Neuronal stem cell (in vitro differentiated cells): ENCODE data around the gene CHCHD3.

Experiments
- DNase-seq: peaks from one replicate; pipeline ENCODE4 v3.0.0-alpha.2; 2013; ENCODE audit warnings: low spot score
- H2AFZ ChIP-seq: one replicate; pipeline ENCODE4 v1.6.1; 2013; ENCODE audit warnings: mild to moderate bottlenecking, low read length, inconsistent platforms
- H2AK5ac ChIP-seq: 2 replicates; pipeline ENCODE4 v1.6.1; 2013; ENCODE audit warnings: low read depth, mild to moderate bottlenecking, inconsistent platforms, low read length, moderate library complexity, mixed read lengths
- H2BK120ac ChIP-seq: 2 replicates; pipeline ENCODE4 v1.6.1; 2013; ENCODE audit warnings: low read depth, mild to moderate bottlenecking, inconsistent platforms, low read length, moderate library complexity, mixed read lengths
- H2BK12ac ChIP-seq: one replicate; pipeline ENCODE4 v1.6.1; 2013; ENCODE audit warnings: low read length, inconsistent platforms
- H2BK15ac ChIP-seq: 2 replicates; pipeline ENCODE4 v1.6.1; 2013; ENCODE audit warnings: mild to moderate bottlenecking, low read length, inconsistent platforms, mixed read lengths
- H2BK5ac ChIP-seq: one replicate; pipeline ENCODE4 v1.6.1; 2013; ENCODE audit warnings: inconsistent platforms, mild to moderate bottlenecking, low read length, moderate library complexity
- H3K14ac ChIP-seq: one replicate; pipeline ENCODE4 v1.6.1; 2013; ENCODE audit warnings: low read length, inconsistent platforms
- H3K18ac ChIP-seq: 2 replicates; pipeline ENCODE4 v1.6.1; 2013; ENCODE audit warnings: low read length, inconsistent platforms
- H3K23ac ChIP-seq: 2 replicates; pipeline ENCODE4 v1.6.1; 2013; ENCODE audit warnings: low read depth, mild to moderate bottlenecking, mixed read lengths, low read length, inconsistent platforms; ENCODE audit not compliant: poor library complexity
- H3K27ac ChIP-seq: replicated peaks from 3 replicates; pipeline ENCODE4 v1.5.1; 2013; ENCODE audit warnings: low read length, inconsistent platforms
- H3K27me3 ChIP-seq, 3 experiments: 2 replicates each; pipeline ENCODE4 v1.6.1; 2013; ENCODE audit warnings: low read length in 3 of 3, mild to moderate bottlenecking in 2 of 3, inconsistent platforms in 1 of 3, low read depth in 1 of 3, mixed read lengths in 1 of 3, moderate library complexity in 1 of 3; ENCODE audit not compliant: control insufficient read depth in 3 of 3, insufficient read depth in 3 of 3
- H3K36me3 ChIP-seq, 2 donors: replicated peaks in 1 of 2; 2 replicates each; pipeline ENCODE4 v1.6.1; 2013; ENCODE audit warnings: low read length in 2 of 2; ENCODE audit not compliant: control insufficient read depth in 2 of 2, insufficient read depth in 2 of 2
- H3K4ac ChIP-seq: 2 replicates; pipeline ENCODE4 v1.6.1; 2013; ENCODE audit warnings: inconsistent platforms, mild to moderate bottlenecking, low read length, moderate library complexity
- H3K4me1 ChIP-seq, 2 donors: 1 replicate in 1 of 2; 2 replicates in 1 of 2; pipeline ENCODE4 v1.6.1; 2013; ENCODE audit warnings: low read length in 2 of 2, low read depth in 1 of 2; ENCODE audit not compliant: control insufficient read depth in 2 of 2, insufficient read depth in 1 of 2
- H3K4me2 ChIP-seq: one replicate; pipeline ENCODE4 v1.6.1; 2013; ENCODE audit warnings: mild to moderate bottlenecking, low read length, inconsistent platforms; ENCODE audit not compliant: insufficient read depth, poor library complexity, severe bottlenecking
- H3K4me3 ChIP-seq, 2 donors: 2 replicates each; pipeline ENCODE4 v1.5.1; 2013; ENCODE audit warnings: low read length in 2 of 2, mild to moderate bottlenecking in 2 of 2, inconsistent platforms in 1 of 2, moderate library complexity in 1 of 2
- H3K79me1 ChIP-seq: one replicate; pipeline ENCODE4 v1.6.1; 2013; ENCODE audit warnings: low read depth, mild to moderate bottlenecking, inconsistent platforms, low read length, moderate library complexity
- H3K9ac ChIP-seq: one replicate; pipeline ENCODE4 v1.6.1; 2013; ENCODE audit warnings: mild to moderate bottlenecking, low read depth, low read length, inconsistent platforms; ENCODE audit not compliant: poor library complexity
- H3K9me3 ChIP-seq, 2 donors: replicated peaks in 1 of 2; 2 replicates each; pipeline versions ENCODE3 to v1.6.1; 2013; ENCODE audit warnings: low read length in 2 of 2, mild to moderate bottlenecking in 2 of 2, inconsistent platforms in 1 of 2, low read depth in 1 of 2, mixed read lengths in 1 of 2, moderate library complexity in 1 of 2; ENCODE audit not compliant: control insufficient read depth in 2 of 2, insufficient read depth in 1 of 2
- H4K8ac ChIP-seq: one replicate; pipeline ENCODE4 v1.6.1; 2013; ENCODE audit warnings: low read depth, mild to moderate bottlenecking, inconsistent platforms, low read length, moderate library complexity
- H4K91ac ChIP-seq: one replicate; pipeline ENCODE4 v1.6.1; 2013; ENCODE audit warnings: low read length, low read depth, mild to moderate bottlenecking, inconsistent platforms; ENCODE audit not compliant: poor library complexity
- WGBS, 2 donors: extraction: QIAGEN DNeasy Blood & Tissue Kit; methylation state at CpG; one replicate each; pipeline ENCODE4 v1.1.7; 2013; ENCODE audit warnings: missing lambda C conversion rate in 2 of 2, mixed read lengths in 1 of 2; ENCODE audit not compliant: insufficient read length in 2 of 2, insufficient replicate concordance in 1 of 2; ENCODE audit errors: extremely low coverage in 2 of 2; 5-methylcytosine and 5-hydroxymethylcytosine counted together

Gene CHCHD3

GRCh38 chr7:132783824-132784223 lies 298.1 kb downstream of the CHCHD3 start:
- no peak overlapping the region for H3K27ac ChIP-seq
- no peak overlapping the region for H2AFZ ChIP-seq
- H2AK5ac ChIP-seq, result no peak overlapping the region
- no peak overlapping the region for H3K4ac ChIP-seq
- H3K23ac ChIP-seq, result no peak overlapping the region
- no peak overlapping the region for H3K4me3 ChIP-seq
- WGBS, 2 donors, result no CpG with 5 or more reads among the region's 8 CpGs
- H3K4me1 ChIP-seq, result peaks cover 2% of the 10 kb centered on the region in 2 donors
- no peak overlapping the region for H3K4me2 ChIP-seq
- H4K91ac ChIP-seq, result no peak overlapping the region
- H3K9me3 ChIP-seq, result peaks cover 2 to 10% of the 10 kb centered on the region in 2 donors
- H3K27me3 ChIP-seq, result no peaks in the 10 kb centered on the region
- no peak for DNase-seq
- H2BK12ac ChIP-seq, result no peak overlapping the region
- no peak overlapping the region for H3K9ac ChIP-seq
- no peak overlapping the region for H4K8ac ChIP-seq
- H2BK15ac ChIP-seq, result no peak overlapping the region
- no peak overlapping the region for H3K14ac ChIP-seq
- H2BK5ac ChIP-seq, result no peak overlapping the region
- no peak overlapping the region for H2BK120ac ChIP-seq
- H3K18ac ChIP-seq, result no peak overlapping the region
- no peaks in the 10 kb centered on the region for H3K79me1 ChIP-seq
- peaks cover 0 to 34% of the 10 kb centered on the region in 2 donors for H3K36me3 ChIP-seq

- Histone ChIP-seq H3K79me1 (no peaks in the 10 kb centered on the region), H3K23ac (no peak overlapping the region), H3K9ac (no peak overlapping the region), H2AFZ (no peak overlapping the region), H2BK12ac (no peak overlapping the region), H3K36me3 (peaks cover 0 to 34% of the 10 kb centered on the region in 2 donors), H3K4ac (no peak overlapping the region), H3K4me2 (no peak overlapping the region), H2BK5ac (no peak overlapping the region), H3K27me3 (no peaks in the 10 kb centered on the region), H3K27ac (no peak overlapping the region), H3K4me3 (no peak overlapping the region), H3K18ac (no peak overlapping the region), H3K9me3 (peaks cover 2 to 3% of the 10 kb centered on the region in 2 donors), H4K8ac (no peak overlapping the region), H2AK5ac (no peak overlapping the region), H3K4me1 (peaks cover 2% of the 10 kb centered on the region in 2 donors), H4K91ac (no peak overlapping the region), H2BK120ac (no peak overlapping the region), H3K14ac (no peak overlapping the region), H2BK15ac (no peak overlapping the region)
- DNase-seq, result no peak
- no CpG with 5 or more reads among the region's 11 CpGs for whole genome bisulfite sequencing, 2 donors
Measured at GRCh38 chr7:132782777-132783640, 298.9 kb downstream of the CHCHD3 start.

GRCh38 chr7:132780822-132781221 lies 301.1 kb downstream of the CHCHD3 start:
- H2BK12ac ChIP-seq, result no peak overlapping the region
- no peak overlapping the region for H2BK15ac ChIP-seq
- no peak overlapping the region for H3K4me2 ChIP-seq
- H3K4me3 ChIP-seq, result no peak overlapping the region
- peaks cover 0 to 29% of the 10 kb centered on the region in 2 donors for H3K36me3 ChIP-seq
- H2BK120ac ChIP-seq, result no peak overlapping the region
- no peak overlapping the region for H3K18ac ChIP-seq
- no peak for DNase-seq
- H4K8ac ChIP-seq, result no peak overlapping the region
- H3K9ac ChIP-seq, result no peak overlapping the region
- H3K23ac ChIP-seq, result no peak overlapping the region
- no peaks in the 10 kb centered on the region for H3K9me3 ChIP-seq
- H3K27ac ChIP-seq, result no peak overlapping the region
- H3K4me1 ChIP-seq, result peaks cover 2% of the 10 kb centered on the region in 2 donors
- no peak overlapping the region for H2AFZ ChIP-seq
- H3K79me1 ChIP-seq, result no peaks in the 10 kb centered on the region
- H2AK5ac ChIP-seq, result no peak overlapping the region
- H4K91ac ChIP-seq, result no peak overlapping the region
- no peaks in the 10 kb centered on the region for H3K27me3 ChIP-seq
- H3K4ac ChIP-seq, result no peak overlapping the region
- whole genome bisulfite sequencing, 2 donors, result no CpG with 5 or more reads among the region's 4 CpGs
- no peak overlapping the region for H2BK5ac ChIP-seq
- H3K14ac ChIP-seq, result no peak overlapping the region

- no peak for DNase-seq
- Histone ChIP-seq H3K18ac (no peak overlapping the region), H3K27me3 (no peaks in the 10 kb centered on the region), H4K8ac (no peak overlapping the region), H3K4me2 (no peak overlapping the region), H2BK120ac (no peak overlapping the region), H4K91ac (no peak overlapping the region), H3K27ac (no peak overlapping the region), H2AFZ (no peak overlapping the region), H3K23ac (no peak overlapping the region), H2BK12ac (no peak overlapping the region), H3K4me3 (no peak overlapping the region), H2AK5ac (no peak overlapping the region), H3K4me1 (peaks cover 2% of the 10 kb centered on the region in 2 donors), H3K79me1 (no peaks in the 10 kb centered on the region), H3K9ac (no peak overlapping the region), H2BK15ac (no peak overlapping the region), H3K36me3 (peaks cover 0 to 14% of the 10 kb centered on the region in 2 donors), H3K4ac (no peak overlapping the region), H2BK5ac (no peak overlapping the region), H3K14ac (no peak overlapping the region), H3K9me3 (no peaks in the 10 kb centered on the region)
- WGBS, 2 donors, result no CpG with 5 or more reads among the region's 2 CpGs
Measured at GRCh38 chr7:132779164-132779563, 302.7 kb downstream of the CHCHD3 start.
